Fibroblast of skin of right quadriceps (primary cell): ENCODE data around the gene PARVG.
"Not testable (repeated sequence)": the region's sequence is repeated elsewhere in the genome, so short reads cannot be mapped to it uniquely, and the experiment has no call there.

ENCODE experiments used
- DNase-seq: peaks from one replicate; pipeline ENCODE4 v3.0.0-alpha.2; 2013

The PARVG gene

DNA sequence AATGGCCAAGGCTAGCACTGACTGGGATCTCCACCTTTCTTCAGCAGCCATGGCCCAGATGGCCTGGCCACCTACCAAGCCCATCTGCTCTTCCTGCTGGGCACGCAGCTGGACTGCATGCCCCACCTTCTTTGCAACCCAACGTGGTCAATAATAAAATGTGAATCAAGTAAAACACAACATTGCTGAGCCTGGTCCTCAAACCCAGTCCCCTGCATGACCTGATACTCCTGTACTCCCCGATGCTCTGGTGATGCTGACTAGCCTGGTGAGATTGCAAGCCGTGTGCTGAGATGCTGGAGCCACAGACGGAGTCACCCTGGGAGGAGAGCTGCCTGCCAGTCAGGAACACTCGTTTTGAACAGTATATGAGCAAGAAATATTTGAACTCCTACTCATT lies 34.0 kb downstream of the PARVG start:
- DNase-seq = no peak

DNA sequence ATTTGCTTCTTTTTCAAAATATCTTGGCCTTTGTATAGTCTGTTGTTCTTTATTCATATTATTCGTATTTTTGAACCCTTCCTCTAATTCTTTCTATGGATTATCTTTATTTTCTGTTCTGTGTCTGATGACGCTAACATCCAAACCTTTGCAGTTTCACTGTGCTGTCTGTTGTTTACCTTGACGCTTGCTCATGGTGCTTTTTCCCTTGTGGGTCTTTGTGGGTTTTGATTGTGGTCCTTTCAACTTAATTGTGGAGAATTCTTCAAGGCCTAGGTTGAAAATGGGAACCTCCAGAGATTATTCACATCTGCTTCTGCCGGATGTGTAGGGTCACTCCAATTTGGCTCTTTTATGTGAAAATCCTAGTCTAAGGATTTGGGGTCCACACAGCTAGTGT lies 34.6 kb downstream of the PARVG start:
- no peak for DNase-seq

DNA sequence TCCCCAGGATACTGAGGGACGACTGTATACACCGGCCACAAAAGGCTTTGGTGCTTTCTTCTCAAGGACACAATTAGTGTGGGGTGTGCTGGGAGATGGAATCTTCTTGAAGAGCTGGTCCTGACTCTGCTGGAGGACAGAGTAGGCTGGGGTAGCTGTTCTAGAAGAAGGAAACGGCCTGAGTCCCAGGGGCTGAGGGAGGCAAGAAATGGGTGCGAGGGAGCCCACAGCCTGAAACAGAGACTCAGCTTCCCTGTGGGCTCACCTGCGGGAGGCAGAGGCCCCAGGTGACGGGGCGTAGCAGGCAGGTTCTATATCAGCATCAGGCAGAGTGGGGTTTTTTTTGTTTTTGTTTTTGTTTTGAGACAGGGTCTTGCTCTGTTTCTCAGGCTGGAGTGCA lies 36.6 kb downstream of the PARVG start:
- no peak for DNase-seq

DNA sequence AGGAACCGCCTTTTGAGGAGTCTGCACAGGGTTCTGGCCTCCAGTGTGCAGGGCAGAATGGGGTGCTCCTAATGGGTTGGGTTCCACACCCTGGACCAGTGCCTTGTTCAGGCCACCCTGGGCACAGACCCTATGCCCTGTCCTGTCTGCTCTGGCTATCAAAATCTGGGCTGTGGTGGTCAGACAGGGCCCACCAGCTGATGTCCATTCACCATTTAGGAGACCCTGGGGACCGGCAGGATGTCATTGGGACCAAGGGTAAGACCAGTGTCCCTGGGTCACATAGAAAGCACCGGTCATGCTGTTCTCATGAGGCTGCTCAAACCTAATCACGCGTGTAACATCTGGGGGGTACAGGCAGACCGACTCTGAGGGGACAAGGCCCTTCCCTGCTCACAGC lies 37.3 kb downstream of the PARVG start:
- DNase-seq = no peak

DNA sequence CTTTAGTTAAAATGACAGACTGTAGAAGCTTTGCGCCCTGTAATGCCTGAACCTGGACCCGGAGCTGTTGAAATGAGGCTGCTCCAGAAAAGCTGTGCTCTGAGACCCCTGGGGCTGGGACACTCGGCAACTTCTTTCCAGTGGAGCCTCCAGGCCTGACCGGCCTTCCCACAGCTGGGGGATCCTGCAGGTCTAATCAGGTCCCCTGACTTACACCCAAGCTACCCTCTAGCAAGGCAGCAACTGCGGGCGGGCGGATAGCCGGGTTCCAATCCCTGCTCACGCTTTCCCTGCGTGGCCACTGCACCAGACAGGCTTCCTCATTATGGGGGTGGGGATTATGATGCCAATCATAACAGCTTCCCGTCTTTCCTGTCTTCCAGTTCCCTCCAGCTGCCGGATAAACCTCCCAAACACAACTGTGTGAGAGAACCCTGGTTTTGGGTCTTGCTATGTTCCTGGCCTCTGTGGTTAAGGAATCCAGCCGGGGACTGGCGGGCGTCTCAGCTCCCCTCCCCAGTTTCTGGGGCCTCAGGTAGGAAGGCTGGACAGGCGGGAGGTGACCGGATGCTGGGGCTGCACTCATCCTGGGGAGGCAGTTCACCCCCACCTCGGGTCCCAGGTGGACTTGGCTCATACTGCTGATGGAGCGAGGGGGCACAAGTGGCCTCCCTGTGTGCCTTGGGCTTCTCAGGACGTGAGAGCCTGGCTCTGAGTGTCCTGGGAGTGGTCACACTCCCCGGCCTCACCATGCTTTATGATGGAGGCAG lies 38.6 kb downstream of the PARVG start:
- DNase-seq = no peak

DNA sequence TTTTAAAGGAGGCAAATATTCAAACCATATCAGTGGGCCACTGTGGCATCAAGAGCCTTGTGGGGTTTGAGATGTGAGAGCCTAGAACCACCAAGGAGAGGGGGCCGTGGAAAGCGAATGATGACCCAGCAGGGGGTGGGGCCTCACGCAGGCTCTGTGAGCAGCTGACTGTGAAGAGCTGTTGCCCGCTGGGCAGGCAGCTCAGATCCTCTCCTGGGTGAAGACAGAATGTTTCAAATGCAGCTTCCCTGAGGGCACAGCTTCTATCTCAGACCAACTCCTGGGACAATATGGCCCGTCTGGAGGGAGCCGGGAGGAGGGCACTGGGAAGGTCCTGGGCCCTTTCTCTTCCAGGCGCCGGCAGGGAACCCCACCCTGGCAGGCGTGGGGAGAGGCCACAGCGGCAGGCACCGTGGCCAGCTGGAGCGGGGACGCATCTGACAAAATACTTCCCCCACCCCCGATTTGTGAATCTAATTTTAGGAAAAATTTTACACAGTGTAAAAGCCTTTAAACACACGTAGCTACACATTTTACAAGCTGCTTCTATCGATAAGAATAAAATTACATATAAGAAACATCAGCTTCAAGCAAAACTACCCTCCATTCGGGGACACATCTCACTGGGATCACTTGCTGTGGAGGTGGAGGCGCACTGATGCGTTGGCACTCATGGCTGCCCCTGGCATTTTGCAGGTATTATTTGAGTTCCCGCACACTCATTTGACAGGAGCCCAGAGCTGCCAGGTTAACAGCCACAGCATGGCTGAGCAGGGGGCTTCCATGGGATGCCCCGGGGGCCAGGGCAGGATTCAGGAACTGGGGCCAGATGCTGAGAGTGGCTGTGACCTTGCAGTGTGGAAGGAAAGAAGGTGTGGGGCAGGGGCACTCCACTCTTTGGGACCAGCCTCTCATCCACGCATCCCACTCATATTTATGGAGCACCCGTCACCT lies 40.3 kb downstream of the PARVG start:
- no peak for DNase-seq

DNA sequence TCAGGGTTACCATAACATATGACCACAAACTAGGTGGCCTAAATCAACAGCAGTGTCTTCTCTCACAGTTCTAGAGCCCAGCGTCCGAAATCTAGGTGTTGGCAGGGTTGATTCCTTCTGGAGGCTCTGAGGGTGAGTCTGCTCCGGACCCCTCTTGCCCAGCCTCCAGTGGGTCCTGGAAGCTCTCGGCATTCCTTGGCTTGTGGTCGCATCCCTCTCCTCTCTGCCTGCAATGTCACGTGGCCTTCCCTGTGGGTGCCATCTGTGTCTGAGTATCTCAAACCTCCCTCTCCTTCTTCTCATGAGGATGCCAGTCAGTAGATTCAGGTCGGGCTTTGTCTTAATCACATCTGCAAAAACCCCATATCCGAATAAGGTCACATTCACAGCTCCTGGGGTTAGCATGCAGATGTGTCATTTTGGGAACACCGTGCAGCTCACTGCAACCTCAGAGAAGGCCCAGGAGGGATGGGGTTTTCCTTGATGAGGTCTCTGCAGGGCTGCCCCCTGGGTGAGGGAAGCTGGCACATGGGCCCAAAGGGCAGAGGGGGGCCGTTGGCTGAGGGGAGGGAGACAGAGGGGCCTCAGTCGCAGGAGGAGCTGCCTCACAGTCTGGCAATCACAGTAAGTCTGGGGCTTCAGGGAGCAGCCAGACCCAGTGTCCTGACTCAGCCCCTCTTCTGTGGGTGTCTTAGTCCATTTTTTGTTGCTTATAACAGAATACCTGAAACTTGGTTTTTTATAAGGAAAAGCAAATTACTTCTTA lies 41.2 kb downstream of the PARVG start:
- DNase-seq = no peak

DNA sequence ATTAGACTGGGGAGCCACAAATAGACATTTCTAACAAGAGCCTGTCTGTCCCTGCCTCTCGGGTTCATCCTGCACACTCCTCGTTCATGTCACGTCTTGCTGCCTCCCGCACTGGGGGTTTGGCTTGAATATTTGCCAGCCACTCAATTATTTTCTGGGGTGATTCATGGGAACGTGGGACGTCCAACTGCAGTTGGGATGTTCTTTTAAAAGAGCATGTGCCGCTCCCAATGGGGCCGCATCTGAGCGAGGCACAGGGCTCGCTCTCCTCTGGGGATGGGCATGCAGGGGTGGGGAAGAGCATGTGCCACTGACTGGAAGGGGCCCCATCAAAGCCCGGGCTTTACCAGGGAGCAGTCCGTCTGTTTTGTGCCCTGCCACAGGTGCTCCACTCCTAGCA lies 43.4 kb downstream of the PARVG start:
- no peak for DNase-seq

DNA sequence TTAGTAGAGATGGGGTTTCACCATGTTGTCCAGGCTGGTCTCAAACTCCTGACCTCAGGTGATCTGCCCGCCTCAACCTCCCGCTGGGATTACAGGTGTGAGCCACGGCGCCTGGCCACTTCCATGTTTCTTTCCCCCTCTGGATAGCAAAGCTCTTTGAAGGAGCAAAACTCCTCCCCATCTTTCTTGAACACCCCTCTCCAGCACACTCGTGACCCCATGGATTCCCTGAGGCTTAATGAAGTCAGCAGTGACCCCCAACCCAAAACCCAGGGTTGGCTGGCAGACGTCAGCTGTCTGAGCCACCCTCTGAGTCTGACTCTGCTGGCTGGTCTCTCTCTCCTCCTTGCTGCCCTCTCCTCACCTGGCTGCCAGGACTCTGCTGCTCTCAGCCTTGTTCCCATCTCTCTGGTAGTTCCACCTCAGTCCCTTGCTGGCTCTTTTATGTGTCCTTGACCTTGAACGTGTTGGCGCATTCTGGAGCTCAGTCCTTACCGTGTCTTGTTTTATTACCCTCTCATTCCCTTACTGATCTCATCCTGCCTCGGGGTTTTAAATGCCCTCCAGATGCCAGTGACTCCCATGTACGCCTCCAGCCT lies 44.5 kb downstream of the PARVG start:
- no peak for DNase-seq

DNA sequence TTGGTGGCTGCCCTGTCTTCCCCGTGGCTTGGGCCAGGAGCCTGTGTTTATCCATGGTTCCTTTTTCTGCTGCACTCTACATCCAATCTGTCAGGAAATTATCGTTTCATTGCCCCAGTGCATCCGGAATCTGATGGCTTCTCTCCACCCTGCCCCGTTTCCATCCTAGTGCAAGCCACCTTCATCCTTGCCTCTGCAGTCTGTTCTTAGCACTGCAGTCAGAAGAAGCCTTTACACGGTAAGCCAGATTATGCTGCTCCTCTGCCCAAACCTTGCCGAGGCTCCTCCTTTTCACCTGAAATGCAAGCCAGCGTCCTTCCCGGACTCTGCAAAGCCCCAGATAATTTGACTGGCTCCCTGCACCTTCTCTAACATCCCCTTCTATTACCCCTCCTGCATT lies 45.1 kb downstream of the PARVG start:
- DNase-seq = no peak

DNA sequence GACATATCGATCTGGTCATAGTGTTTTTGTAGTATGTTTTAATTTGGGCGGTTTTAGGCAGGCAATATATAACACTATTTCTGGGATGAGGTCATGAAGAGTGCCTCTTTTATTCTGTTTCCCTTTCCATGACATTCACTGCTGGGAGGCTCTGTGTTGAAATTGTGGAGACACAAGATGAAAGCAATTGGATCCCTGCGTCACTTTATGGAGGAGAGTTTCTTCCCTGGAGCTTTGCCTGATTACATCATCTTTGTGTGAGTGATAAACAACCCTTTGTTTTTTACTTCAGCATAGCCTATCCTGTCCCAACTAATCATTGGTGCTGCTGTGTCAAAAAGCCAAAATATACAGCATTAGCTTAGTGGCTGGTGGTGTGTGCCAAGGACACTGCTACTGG lies 48.6 kb downstream of the PARVG start:
- no peak for DNase-seq

DNA sequence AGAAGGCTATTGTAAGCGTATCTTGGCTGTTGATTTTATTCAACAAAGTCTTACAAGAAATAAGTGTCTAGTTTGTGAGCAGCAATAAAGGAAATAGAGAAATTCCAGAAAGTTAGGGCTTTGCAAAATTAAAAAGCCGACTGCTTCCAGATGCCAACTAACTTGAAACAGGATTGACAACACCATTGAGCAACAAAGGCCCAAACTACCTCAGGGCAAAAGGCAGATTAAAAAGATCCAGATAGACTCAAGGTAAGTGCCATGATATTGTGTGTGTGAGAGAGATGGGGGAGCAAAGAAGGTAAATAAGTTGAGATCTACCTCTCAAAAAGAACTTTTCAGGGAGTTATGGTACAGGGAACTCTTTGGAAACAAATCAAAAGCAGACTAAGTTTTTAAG lies 49.1 kb downstream of the PARVG start:
- no peak for DNase-seq

DNA sequence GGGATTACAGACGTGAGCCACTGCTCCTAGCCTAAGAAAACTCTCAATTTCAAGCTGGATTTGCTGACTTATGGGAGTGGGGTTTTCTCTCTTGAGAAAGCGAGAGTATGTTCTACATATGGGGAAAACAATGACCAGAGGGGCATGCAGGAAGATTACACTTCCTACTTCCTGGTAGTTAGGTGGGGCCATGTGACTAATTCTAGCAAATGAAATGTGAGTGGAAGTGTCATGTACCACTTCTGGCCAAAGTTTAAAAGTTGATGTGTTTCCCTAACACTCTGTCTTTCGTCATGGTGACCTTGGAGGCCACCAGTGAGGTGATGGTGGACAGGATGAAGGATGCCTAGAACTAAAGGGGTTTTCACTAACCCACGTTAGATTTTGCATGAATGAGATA lies 50.5 kb downstream of the PARVG start:
- DNase-seq = no peak

DNA sequence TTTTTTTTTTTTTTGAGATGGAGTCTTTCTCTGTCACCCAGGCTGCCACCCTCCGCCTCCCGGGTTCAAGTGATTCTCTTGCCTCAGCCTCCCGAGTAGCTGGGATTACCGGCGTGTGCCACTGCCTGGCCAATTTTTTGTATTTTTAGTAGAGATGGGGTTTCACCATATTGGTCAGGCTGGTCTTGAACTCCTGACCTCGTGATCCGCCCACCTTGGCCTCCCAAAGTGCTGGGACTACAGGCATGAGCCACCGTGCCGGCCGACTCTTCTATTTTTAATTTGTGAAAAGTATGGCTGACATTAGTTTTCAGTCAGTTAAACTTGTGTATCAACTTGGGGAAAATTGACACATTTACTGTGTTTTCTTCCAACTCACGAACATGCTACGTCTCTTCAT lies 53.6 kb downstream of the PARVG start:
- not testable (repeated sequence) for DNase-seq

DNA sequence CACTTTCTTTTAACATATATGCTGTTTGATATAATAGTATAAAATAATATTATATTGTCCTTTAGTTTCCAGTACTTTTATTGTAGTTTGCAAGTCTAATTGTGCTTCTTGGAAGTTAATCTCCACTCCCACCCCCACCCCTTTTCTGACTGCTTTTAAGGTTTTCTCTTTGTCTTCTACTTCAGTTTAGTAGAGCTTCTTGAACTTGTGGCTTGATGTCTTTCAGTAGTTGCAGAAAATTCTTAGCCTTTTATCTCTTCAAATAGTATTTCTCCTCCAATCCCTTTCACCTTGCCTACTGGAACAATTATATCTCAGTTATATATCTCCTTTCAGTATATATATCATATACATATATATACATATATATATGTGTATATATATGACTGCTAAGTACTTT lies 56.6 kb downstream of the PARVG start:
- DNase-seq = no peak

DNA sequence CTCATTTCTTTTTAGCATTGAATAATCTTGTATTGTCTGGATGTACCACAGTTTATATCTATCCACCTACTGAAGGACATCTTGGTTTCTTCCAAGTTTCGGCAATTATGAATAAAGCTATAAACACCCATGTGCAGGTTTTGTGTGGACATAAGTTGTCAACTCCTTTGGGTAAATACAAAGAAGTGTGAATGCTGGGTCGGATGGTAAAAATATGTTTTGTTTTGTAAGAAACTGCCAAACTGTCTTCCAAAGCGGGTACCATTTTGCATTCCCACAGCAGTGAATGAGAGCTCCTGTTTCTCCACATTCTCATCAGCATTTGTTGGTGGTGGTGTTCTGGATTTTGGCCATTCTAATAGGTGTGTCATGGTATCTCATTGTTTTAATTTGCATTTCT lies 60.4 kb downstream of the PARVG start:
- DNase-seq = not testable (repeated sequence)

DNA sequence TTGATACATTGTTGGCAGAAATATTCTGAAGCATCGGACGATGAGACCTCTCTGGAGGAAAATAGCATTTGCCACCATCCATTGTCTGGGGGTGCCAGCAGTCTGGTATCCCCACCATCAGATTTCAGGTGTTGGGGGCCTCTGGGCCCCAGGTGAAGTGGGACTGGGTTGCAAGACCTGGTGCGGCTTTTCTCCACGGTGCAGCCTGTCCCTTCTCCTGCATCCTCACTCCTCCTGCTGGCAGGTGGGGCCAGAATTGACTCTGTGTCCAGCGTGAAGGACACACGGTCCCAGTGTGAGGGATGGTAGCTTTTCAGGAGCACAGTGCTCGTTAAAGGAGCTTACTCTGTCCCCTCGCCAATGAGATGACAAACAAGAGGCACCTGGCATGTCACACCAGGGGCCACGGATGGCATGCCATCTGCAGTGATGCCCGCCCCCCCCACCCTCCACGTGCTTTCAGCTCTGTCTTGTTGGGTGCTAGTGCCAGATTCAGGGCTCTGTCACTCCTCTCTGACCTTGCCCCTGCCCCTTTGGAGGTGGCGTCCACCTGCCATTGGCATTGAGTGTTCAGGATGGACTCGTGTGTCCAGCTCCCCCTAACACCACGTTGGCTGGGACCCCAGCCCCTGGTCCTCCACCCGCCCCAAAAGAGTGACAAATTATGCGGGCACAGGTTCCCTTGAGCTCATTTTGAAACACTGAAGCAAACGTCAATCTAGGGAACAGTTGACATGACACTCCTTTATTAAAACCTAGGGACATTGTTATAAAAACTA lies 62.4 kb downstream of the PARVG start:
- DNase-seq = no peak

DNA sequence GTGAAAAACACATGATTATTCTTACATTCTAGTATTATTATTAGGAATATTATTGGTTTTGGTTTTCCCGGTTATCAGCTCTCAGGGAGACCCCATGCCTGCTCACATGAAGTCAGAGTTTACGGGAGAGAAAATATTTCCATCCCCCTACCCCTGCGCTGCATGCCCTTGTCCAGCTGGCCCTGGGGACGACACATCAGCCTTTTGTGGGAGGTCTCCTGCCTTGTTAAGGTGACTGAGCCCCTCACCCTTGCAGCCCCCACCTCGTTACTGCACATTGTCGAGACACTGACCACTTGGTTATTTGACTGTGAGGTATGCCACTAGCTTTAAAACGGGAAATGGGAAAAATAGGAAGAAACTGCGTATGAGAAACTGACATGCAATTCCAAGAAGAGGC lies 63.0 kb downstream of the PARVG start:
- DNase-seq = no peak

DNA sequence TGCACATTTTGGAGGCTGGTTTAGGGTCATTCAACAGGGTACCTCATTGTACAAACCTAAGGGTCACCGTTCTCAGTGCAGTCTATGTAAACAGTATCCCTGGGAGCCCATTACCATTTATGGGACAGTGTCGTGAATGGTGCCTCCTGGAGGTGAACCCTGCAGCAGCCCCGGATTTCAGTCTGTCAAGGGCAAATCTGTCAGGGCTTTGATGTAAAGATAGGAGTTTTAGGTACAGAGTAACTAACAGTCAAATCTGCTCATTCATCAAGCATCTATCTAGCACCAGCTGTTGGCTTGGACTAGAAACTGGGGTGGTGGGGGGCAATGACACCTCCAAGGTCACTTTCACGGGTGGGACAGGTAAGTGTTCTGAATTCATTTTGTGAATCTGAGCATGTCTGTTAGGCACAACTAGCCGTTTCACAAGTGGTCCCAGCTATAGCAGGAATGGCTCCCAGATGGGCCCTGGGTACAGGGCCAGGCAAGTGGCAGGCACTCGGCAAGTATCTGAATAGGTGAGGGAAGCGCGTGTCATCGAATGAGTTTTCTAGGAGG lies 63.6 kb downstream of the PARVG start:
- DNase-seq = no peak

DNA sequence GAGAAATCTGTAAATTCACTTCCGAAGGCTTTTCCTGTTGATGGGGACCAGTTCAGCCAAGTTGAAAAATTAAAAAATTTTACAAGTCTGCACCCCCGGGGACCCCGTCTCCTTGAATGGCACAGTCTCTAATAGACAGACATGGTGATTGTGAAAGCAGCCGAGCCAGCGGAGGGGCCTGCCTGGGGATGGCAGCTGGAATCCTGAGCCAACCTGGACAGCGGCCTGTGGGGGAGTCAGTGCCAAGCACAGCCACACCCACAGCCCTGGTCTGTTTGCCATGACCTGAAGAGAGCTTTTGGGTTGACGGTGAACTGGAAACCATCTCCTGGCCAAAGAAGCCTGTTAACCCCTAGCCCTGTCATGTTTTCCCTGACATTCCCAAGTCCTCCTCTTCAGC lies 64.7 kb downstream of the PARVG start:
- no peak for DNase-seq

DNA sequence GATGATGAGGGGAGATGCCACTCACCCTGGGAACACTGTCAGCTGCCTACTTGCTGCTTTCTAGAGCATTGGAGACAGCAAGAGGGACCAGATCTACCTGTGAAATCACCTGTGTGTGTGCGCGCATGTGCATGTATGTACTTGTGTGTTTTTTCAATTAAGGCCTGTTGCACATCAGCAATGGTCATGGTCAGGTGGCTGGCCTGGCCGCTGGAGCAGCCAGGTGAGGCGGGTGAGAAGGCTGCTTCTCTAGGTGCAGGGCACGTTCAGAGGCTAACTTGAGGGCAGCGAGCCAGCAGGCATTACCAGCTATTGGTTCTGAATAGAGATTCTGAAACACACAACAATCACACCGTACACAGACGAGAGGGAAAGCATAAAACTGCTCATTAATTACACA lies 65.1 kb downstream of the PARVG start:
- no peak for DNase-seq
